ENCODE data around the gene YPEL3. TPM values are rescaled to one million over a fixed set of nuclear protein-coding genes. Genes with fewer than 3 reads are reported as not detected.

The YPEL3 gene
- total RNA-seq, 2 donors from 2014 or later: 129 to 140 TPM

- H3K4me1 ChIP-seq: peaks cover 0 to 43% of the 10 kb centered on the region in 2 donors
- TF ChIP-seq CTCF (IDR thresholded peaks at IDR 0.05): peak in 1 of 2 donors; percentile 4
- H3K4me3 ChIP-seq: peak within 1 kb of the TSS; percentile 96 to 97
- peak within 1 kb of the TSS; percentile 92 to 93 for H3K27ac ChIP-seq
- no peaks in the 10 kb centered on the region for H3K27me3 ChIP-seq
- no peaks in the 10 kb centered on the region for H3K9me3 ChIP-seq
- DNase-seq (ENCODE audit: low spot score): peak; percentile 92
- H3K36me3 ChIP-seq: peaks cover 40% of the 10 kb centered on the region
Observed at GRCh38 chr16:30075503-30076275, 20.3 kb downstream of the YPEL3 start, which contains the start of gene PPP4C. Gene PPP4C (plus strand): TSS chr16:30075994. CDS start chr16:30076378, 384 bp downstream.

- Histone ChIP-seq H3K36me3 (peaks cover 71% of the 10 kb centered on the region), H3K4me3 (no peak overlapping the region), H3K27ac (peak overlapping the region; percentile 71 to 96), H3K4me1 (peaks cover 0 to 58% of the 10 kb centered on the region in 2 donors), H3K27me3 (no peaks in the 10 kb centered on the region), H3K9me3 (no peaks in the 10 kb centered on the region)
- no peak for DNase-seq (ENCODE audit: low spot score)
- TF ChIP-seq CTCF (IDR thresholded peaks at IDR 0.05): no peak
Observed at GRCh38 chr16:30070490-30070889, 25.5 kb downstream of the YPEL3 start.

GRCh38 chr16:30069611-30070462 is 26.2 kb downstream of the YPEL3 start:
- TF ChIP-seq CTCF (IDR thresholded peaks at IDR 0.05): no peak
- no peak for DNase-seq (ENCODE audit: low spot score)
- no peaks in the 10 kb centered on the region for H3K27me3 ChIP-seq
- peaks cover 0 to 51% of the 10 kb centered on the region in 2 donors for H3K4me1 ChIP-seq
- peaks cover 71% of the 10 kb centered on the region for H3K36me3 ChIP-seq
- H3K9me3 ChIP-seq: no peaks in the 10 kb centered on the region
- peak overlapping the region; percentile 71 to 96 for H3K27ac ChIP-seq
- peak overlapping the region in 1 of 2 donors; percentile 19 for H3K4me3 ChIP-seq

- Histone ChIP-seq H3K4me3 (peak overlapping the region in 1 of 2 donors; percentile 19), H3K9me3 (no peaks in the 10 kb centered on the region), H3K4me1 (peaks cover 0 to 53% of the 10 kb centered on the region in 2 donors), H3K27me3 (no peaks in the 10 kb centered on the region), H3K36me3 (peaks cover 71% of the 10 kb centered on the region), H3K27ac (peak overlapping the region; percentile 71 to 96)
- TF ChIP-seq CTCF (IDR thresholded peaks at IDR 0.05): peak in 1 of 2 donors; percentile 37
- no peak for DNase-seq (ENCODE audit: low spot score)
Observed at GRCh38 chr16:30068750-30069610, 27.0 kb downstream of the YPEL3 start.

GRCh38 chr16:30068333-30068732 is 27.7 kb downstream of the YPEL3 start:
- H3K27me3 ChIP-seq: no peaks in the 10 kb centered on the region
- peaks cover 71% of the 10 kb centered on the region for H3K36me3 ChIP-seq
- no peak for DNase-seq (ENCODE audit: low spot score)
- TF ChIP-seq CTCF (IDR thresholded peaks at IDR 0.05): no peak
- H3K9me3 ChIP-seq: no peaks in the 10 kb centered on the region
- peak overlapping the region; percentile 71 to 96 for H3K27ac ChIP-seq
- H3K4me1 ChIP-seq: peaks cover 0 to 59% of the 10 kb centered on the region in 2 donors
- peak overlapping the region in 1 of 2 donors; percentile 7 for H3K4me3 ChIP-seq

All from right atrium auricular region (tissue), 2 donors.